PC-9 (cell line): ENCODE results near the gene CRISPLD2. TPM values are rescaled to one million over a fixed set of nuclear protein-coding genes. Genes with fewer than 3 reads are reported as not detected.

Experiments used
- BruUV-seq: library from RNA; stranded (reverse); fragments of 400-500 nt; replicated peaks from 2 replicates; lab custom pipeline; 2021; lab: Mats Ljungman, UMichigan
- CTCF ChIA-PET: fragments of 300-600 bp; sonication (Branson Sonifier 250); formaldehyde crosslinking; loops from one replicate; lab custom pipeline; 2022; ENCODE audit warnings: antibody characterized with exemption; lab: Charles Lee
- POLR2A ChIA-PET: fragments of 300-600 bp; sonication (Branson Sonifier 250); formaldehyde crosslinking; loops from one replicate; lab custom pipeline; 2022; ENCODE audit warnings: antibody characterized with exemption; ENCODE audit not compliant: unreplicated experiment; lab: Charles Lee
- DNase-seq, 2 experiments: peaks; one replicate each; pipeline versions ENCODE4 v3.0.0 to v3.0.0-alpha.2; 2015 to 2022; ENCODE audit warnings: mixed read lengths in 1 of 2
- H2AFZ ChIP-seq: fragments of 200-600 bp; sonication (generic); 2 replicates; pipeline ENCODE4 v1.8.1; 2017; ENCODE audit warnings: antibody characterized with exemption
- H3F3A ChIP-seq: fragments of 200-600 bp; sonication (generic); 2 replicates; pipeline ENCODE4 v1.8.1; 2017; ENCODE audit warnings: antibody characterized with exemption, mild to moderate bottlenecking, low read depth; ENCODE audit not compliant: insufficient read depth
- H3K27ac ChIP-seq: fragments of 200-600 bp; sonication (generic); 2 replicates; pipeline ENCODE4 v1.6.1; 2016; ENCODE audit warnings: mixed run types
- H3K27me3 ChIP-seq: fragments of 200-600 bp; sonication (generic); 2 replicates; pipeline ENCODE4 v1.6.1; 2016; ENCODE audit warnings: low read depth, mixed run types; ENCODE audit not compliant: insufficient read depth
- H3K36me3 ChIP-seq: fragments of 200-600 bp; sonication (generic); 2 replicates; pipeline ENCODE4 v1.6.1; 2016; ENCODE audit warnings: low read depth, mixed run types
- H3K4me1 ChIP-seq: fragments of 200-600 bp; sonication (generic); replicated peaks from 2 replicates; pipeline ENCODE4 v1.6.1; 2016; ENCODE audit warnings: mixed run types; ENCODE audit not compliant: insufficient read depth
- H3K4me2 ChIP-seq: fragments of 200-600 bp; sonication (generic); 2 replicates; pipeline ENCODE4 v1.6.1; 2017; ENCODE audit warnings: mixed run types
- H3K4me3 ChIP-seq: fragments of 200-600 bp; sonication (generic); 2 replicates; pipeline ENCODE4 v1.6.1; 2016; ENCODE audit warnings: mixed run types
- H3K79me2 ChIP-seq: fragments of 200-600 bp; sonication (generic); 2 replicates; pipeline ENCODE4 v1.6.1; 2017; ENCODE audit warnings: low read depth, mixed run types
- H3K9me2 ChIP-seq: fragments of 200-600 bp; sonication (generic); 2 replicates; pipeline ENCODE4 v1.8.1; 2017; ENCODE audit warnings: mild to moderate bottlenecking; ENCODE audit not compliant: insufficient read depth
- H3K9me3 ChIP-seq: fragments of 200-600 bp; sonication (generic); 2 replicates; pipeline ENCODE4 v1.8.1; 2016; ENCODE audit warnings: low read depth; ENCODE audit not compliant: insufficient read depth
- H4K20me1 ChIP-seq: fragments of 200-600 bp; sonication (generic); 2 replicates; pipeline ENCODE4 v1.8.1; 2017; ENCODE audit not compliant: insufficient read depth
- CTCF ChIP-seq: fragments of 200-600 bp; sonication (generic); conservative IDR thresholded peaks from 2 replicates; pipeline ENCODE4 v1.6.1; 2017; ENCODE audit warnings: mixed run types, antibody characterized with exemption, mild to moderate bottlenecking, moderate library complexity
- EZH2 ChIP-seq: fragments of 200-600 bp; sonication (generic); IDR thresholded peaks from 2 replicates; pipeline ENCODE4 v1.8.0; 2017; ENCODE audit warnings: antibody characterized with exemption, low read depth
- intact Hi-C: fragments of 100-400 bp; cut with micrococcal nuclease; formaldehyde crosslinking; loops from one replicate; pipeline ENCODE4 v1.10.0; 2022; ENCODE audit not compliant: unreplicated experiment
- total RNA-seq: library from RNA; stranded (reverse); gene quantifications from 2 replicates; pipeline ENCODE4 v1.2.3, GENCODE V29; 2021

CRISPLD2 gene
- total RNA-seq, 1 experiment from 2014 or later: 18.6 TPM

- H3K9me3 ChIP-seq: no peaks in the 10 kb centered on the region
- H3K27me3 ChIP-seq: no peaks in the 10 kb centered on the region
- BruUV-seq: no TSS peak
- no peaks in the 10 kb centered on the region for H3K4me1 ChIP-seq
- DNase-seq: no peak
- no peaks in the 10 kb centered on the region for H3K9me2 ChIP-seq
- no peak overlapping the region for H3K4me2 ChIP-seq
- H4K20me1 ChIP-seq: no peaks in the 10 kb centered on the region
- H3F3A ChIP-seq: 0 out of 2 replicates have a peak, but pooled peaks cover 3% of the 10 kb centered on the region
- H3K36me3 ChIP-seq: no peaks in the 10 kb centered on the region
- ChIA-PET POLR2A (interaction anchor here (0.6 kb wide), 1 partner anchor 86 kb away, joined by 3 read pairs; no protein-coding TSS in a partner anchor), CTCF (no interaction called here)
- no peaks in the 10 kb centered on the region for H3K79me2 ChIP-seq
- intact Hi-C loops: no loop called here
- H2AFZ ChIP-seq: no peak overlapping the region
- H3K4me3 ChIP-seq: no peak overlapping the region
- TF ChIP-seq EZH2: no peak
- TF ChIP-seq CTCF: no peak
- no peak overlapping the region for H3K27ac ChIP-seq
Measured at GRCh38 chr16:84905965-84906460, 86.2 kb downstream of the CRISPLD2 start.

- H3K4me2 ChIP-seq: no peak overlapping the region
- H3K27me3 ChIP-seq: no peaks in the 10 kb centered on the region
- DNase-seq: no peak
- H4K20me1 ChIP-seq: no peaks in the 10 kb centered on the region
- no peak overlapping the region for H3K4me3 ChIP-seq
- no peak overlapping the region for H3K27ac ChIP-seq
- TF ChIP-seq CTCF (no peak), EZH2 (no peak)
- H2AFZ ChIP-seq: no peak overlapping the region
- H3K36me3 ChIP-seq: no peaks in the 10 kb centered on the region
- no TSS peak for BruUV-seq
- H3K79me2 ChIP-seq: no peaks in the 10 kb centered on the region
- no peaks in the 10 kb centered on the region for H3K4me1 ChIP-seq
- no peaks in the 10 kb centered on the region for H3K9me3 ChIP-seq
- ChIA-PET CTCF (no interaction called here), POLR2A (no interaction called here)
- no peaks in the 10 kb centered on the region for H3K9me2 ChIP-seq
- no peaks in the 10 kb centered on the region for H3F3A ChIP-seq
- intact Hi-C loops: no loop called here
Measured at GRCh38 chr16:84907051-84907450, 87.3 kb downstream of the CRISPLD2 start.

- H3K4me1 ChIP-seq: no peaks in the 10 kb centered on the region
- H3K27ac ChIP-seq: no peak overlapping the region
- CTCF ChIA-PET: no interaction called here
- intact Hi-C loops: no loop called here
- H3K36me3 ChIP-seq: no peaks in the 10 kb centered on the region
- H4K20me1 ChIP-seq: no peaks in the 10 kb centered on the region
- TF ChIP-seq CTCF: no peak
- TF ChIP-seq EZH2: no peak
- H3K9me2 ChIP-seq: no peaks in the 10 kb centered on the region
- no peaks in the 10 kb centered on the region for H3F3A ChIP-seq
- no peaks in the 10 kb centered on the region for H3K79me2 ChIP-seq
- DNase-seq: no peak
- H3K27me3 ChIP-seq: no peaks in the 10 kb centered on the region
- H3K4me3 ChIP-seq: no peak overlapping the region
- POLR2A ChIA-PET: no interaction called here
- H2AFZ ChIP-seq: no peak overlapping the region
- BruUV-seq: no TSS peak
- no peaks in the 10 kb centered on the region for H3K9me3 ChIP-seq
- H3K4me2 ChIP-seq: no peak overlapping the region
Measured at GRCh38 chr16:84907575-84907974, 87.8 kb downstream of the CRISPLD2 start.
